GM23338 (cell line): ENCODE data around the gene MARK2. TPM values are rescaled to one million over a fixed set of nuclear protein-coding genes. Genes with fewer than 3 reads are reported as not detected.

Experiments used
- ATAC-seq: fragments of 200-7000 bp; cut with Tn5 transposase; 3 replicates; pipeline ENCODE4 v1.9.1; 2020
- DNase-seq: peaks from one replicate; pipeline ENCODE4 v3.0.0-alpha.2; 2015; ENCODE audit warnings: low spot score
- H2AFZ ChIP-seq: fragments of 200-600 bp; sonication (generic); 2 replicates; pipeline ENCODE4 v1.8.0; 2016; ENCODE audit warnings: antibody characterized with exemption, mild to moderate bottlenecking, moderate library complexity
- H3F3A ChIP-seq: fragments of 200-600 bp; sonication (generic); replicated peaks from 2 replicates; pipeline ENCODE4 v1.8.0; 2017; ENCODE audit warnings: antibody characterized with exemption, mixed run types, low read depth
- H3K27ac ChIP-seq: fragments of 200-600 bp; sonication (generic); 2 replicates; pipeline ENCODE4 v1.6.1; 2016; ENCODE audit warnings: low read depth
- H3K27me3 ChIP-seq: fragments of 200-600 bp; sonication (generic); 2 replicates; pipeline ENCODE4 v1.8.0; 2016; ENCODE audit warnings: mild to moderate bottlenecking, mixed run types, moderate library complexity; ENCODE audit not compliant: insufficient read depth
- H3K36me3 ChIP-seq: fragments of 200-600 bp; sonication (generic); 2 replicates; pipeline ENCODE4 v1.8.0; 2016; ENCODE audit warnings: mild to moderate bottlenecking; ENCODE audit not compliant: insufficient read depth
- H3K4me1 ChIP-seq: fragments of 200-600 bp; sonication (generic); 2 replicates; pipeline ENCODE4 v1.8.0; 2016; ENCODE audit warnings: mild to moderate bottlenecking, moderate library complexity; ENCODE audit not compliant: insufficient read depth
- H3K4me2 ChIP-seq: fragments of 200-600 bp; sonication (generic); 2 replicates; pipeline ENCODE4 v1.7.1; 2017; ENCODE audit warnings: mixed run types
- H3K4me3 ChIP-seq: fragments of 200-600 bp; sonication (generic); 2 replicates; pipeline ENCODE4 v1.6.1; 2016; ENCODE audit warnings: mixed run types
- H3K79me2 ChIP-seq: fragments of 200-600 bp; sonication (generic); replicated peaks from 2 replicates; pipeline ENCODE4 v1.8.0; 2017; ENCODE audit warnings: mild to moderate bottlenecking; ENCODE audit not compliant: insufficient read depth
- H3K9me2 ChIP-seq: fragments of 200-600 bp; sonication (generic); 2 replicates; pipeline ENCODE4 v1.8.0; 2017; ENCODE audit not compliant: insufficient read depth
- H4K20me1 ChIP-seq: fragments of 200-600 bp; sonication (generic); replicated peaks from 2 replicates; pipeline ENCODE4 v1.8.0; 2017; ENCODE audit warnings: mild to moderate bottlenecking; ENCODE audit not compliant: insufficient read depth
- H3K27ac Mint-ChIP-seq: 2 replicates; pipeline ENCODE4 v1.8.0; 2020; ENCODE audit warnings: inconsistent platforms, mild to moderate bottlenecking, moderate library complexity, mixed read lengths
- H3K27me3 Mint-ChIP-seq: 3 replicates; pipeline ENCODE4 v1.8.0; 2022; ENCODE audit warnings: low read depth, mild to moderate bottlenecking, moderate library complexity, mixed read lengths, inconsistent platforms; ENCODE audit not compliant: insufficient read depth, poor library complexity
- H3K36me3 Mint-ChIP-seq: 3 replicates; pipeline ENCODE4 v1.8.0; 2021; ENCODE audit warnings: low read depth, mild to moderate bottlenecking, inconsistent platforms, moderate library complexity, mixed read lengths
- H3K4me1 Mint-ChIP-seq: 3 replicates; pipeline ENCODE4 v1.8.0; 2020; ENCODE audit warnings: mild to moderate bottlenecking, inconsistent platforms, mixed read lengths
- H3K4me3 Mint-ChIP-seq: 3 replicates; pipeline ENCODE4 v1.8.0; 2021; ENCODE audit warnings: moderate library complexity, mild to moderate bottlenecking, inconsistent platforms, mixed read lengths
- H3K9me3 Mint-ChIP-seq: 3 replicates; pipeline ENCODE4 v1.8.0; 2020; ENCODE audit warnings: moderate library complexity, mild to moderate bottlenecking, inconsistent platforms, mixed read lengths
- CREB1 ChIP-seq: fragments of 250-450 bp; sonication (Bioruptor Pico); IDR thresholded peaks from 2 replicates; pipeline ENCODE4 v1.5.0; 2020; ENCODE audit warnings: low read depth, mild to moderate bottlenecking, moderate library complexity
- CTCF ChIP-seq, 2 experiments: fragments of 200-600 bp in 1 of 2; sonication (generic) in 1 of 2; conservative IDR thresholded peaks; 2 replicates each; pipeline versions ENCODE4 v1.5.1 to v1.6.1; 2016 to 2017; ENCODE audit warnings: antibody characterized with exemption in 2 of 2, low read depth in 2 of 2, mild to moderate bottlenecking in 2 of 2, moderate library complexity in 1 of 2
- ETS1 ChIP-seq: IDR thresholded peaks from 2 replicates; pipeline ENCODE4 v1.6.1; 2016; ENCODE audit warnings: antibody characterized with exemption
- EZH2 ChIP-seq: fragments of 200-600 bp; sonication (generic); IDR thresholded peaks from one replicate; pipeline ENCODE4 v1.8.0; 2017; ENCODE audit warnings: antibody characterized with exemption, mild to moderate bottlenecking, low read depth; ENCODE audit not compliant: unreplicated experiment
- EZH2phosphoT487 ChIP-seq: fragments of 200-600 bp; sonication (generic); IDR thresholded peaks from one replicate; pipeline ENCODE4 v1.8.1; 2018; ENCODE audit warnings: antibody characterized with exemption; ENCODE audit not compliant: unreplicated experiment
- JUNB ChIP-seq: IDR thresholded peaks from one replicate; pipeline ENCODE4 v1.6.1; 2016; ENCODE audit warnings: antibody characterized with exemption; ENCODE audit not compliant: unreplicated experiment
- NANOG ChIP-seq: IDR thresholded peaks from 2 replicates; pipeline ENCODE4 v1.6.1; 2016; ENCODE audit warnings: antibody characterized with exemption, borderline replicate concordance
- POLR2AphosphoS5 ChIP-seq: IDR thresholded peaks from 2 replicates; pipeline ENCODE4 v1.6.1; 2016; ENCODE audit warnings: antibody characterized with exemption, low read depth
- REST ChIP-seq: IDR thresholded peaks from one replicate; pipeline ENCODE4 v1.6.1; 2018; ENCODE audit warnings: antibody characterized with exemption; ENCODE audit not compliant: unreplicated experiment
- ZNF114 ChIP-seq: fragments of 250-450 bp; sonication (Bioruptor Pico); IDR thresholded peaks from 2 replicates; pipeline ENCODE4 v1.5.0; 2020; ENCODE audit warnings: mild to moderate bottlenecking, moderate library complexity
- ZNF331 ChIP-seq: fragments of 250-450 bp; sonication (Bioruptor Pico); IDR thresholded peaks from 2 replicates; pipeline ENCODE4 v1.5.0; 2020; ENCODE audit warnings: low read depth, mild to moderate bottlenecking, moderate library complexity
- polyA plus RNA-seq: library from polyadenylated mRNA; unstranded; fragments of >200 nt; fragmentation: Nextera tagmentation; extraction: Ambion mirVana; gene quantifications from 2 replicates; pipeline ENCODE4 v1.2.1, GENCODE V29; 2016
- total RNA-seq: library from RNA; depleted of rRNA; stranded (reverse); fragments of >200 nt; shearing (Covaris generic); gene quantifications from 2 replicates; pipeline ENCODE4 v1.2.3, GENCODE V29; 2014

MARK2 gene
- total and polyA plus RNA-seq, 2 experiments from 2014 or later, result 18.7 to 42.6 TPM

GRCh38 chr11:63931045-63931444 lies 92.1 kb downstream of the MARK2 start:
- Histone ChIP-seq H3K4me3 (no peak overlapping the region), H4K20me1 (no peaks in the 10 kb centered on the region), H3K79me2 (no peaks in the 10 kb centered on the region), H3K9me2 (no peaks in the 10 kb centered on the region), H3K36me3 (no peaks in the 10 kb centered on the region), H3K4me1 (no peaks in the 10 kb centered on the region), H3K27me3 (peaks cover 29% of the 10 kb centered on the region), H2AFZ (no peak overlapping the region), H3F3A (0 out of 2 replicates have a peak, but pooled peaks cover 3% of the 10 kb centered on the region), H3K4me2 (no peak overlapping the region), H3K27ac (no peak overlapping the region)
- no peak overlapping the region for H3K27ac Mint-ChIP-seq
- no peaks in the 10 kb centered on the region for H3K36me3 Mint-ChIP-seq
- H3K27me3 Mint-ChIP-seq, result peaks cover 15% of the 10 kb centered on the region
- H3K4me1 Mint-ChIP-seq, result peaks cover 7% of the 10 kb centered on the region; the same call in 2 of the 3 replicates
- TF ChIP-seq CREB1 (CRISPR knock-in tag), result no peak
- H3K9me3 Mint-ChIP-seq, result no peaks in the 10 kb centered on the region
- DNase-seq (no peak), ATAC-seq (no peak)
- no peak overlapping the region for H3K4me3 Mint-ChIP-seq

GRCh38 chr11:63931876-63932275 lies 93.0 kb downstream of the MARK2 start:
- Histone ChIP-seq H3K4me3 (no peak overlapping the region), H2AFZ (peak overlapping the region; percentile 87), H3K27ac (no peak overlapping the region), H4K20me1 (no peaks in the 10 kb centered on the region), H3F3A (0 out of 2 replicates have a peak, but pooled peaks cover 3% of the 10 kb centered on the region), H3K27me3 (peaks cover 25% of the 10 kb centered on the region), H3K36me3 (no peaks in the 10 kb centered on the region), H3K4me1 (no peaks in the 10 kb centered on the region), H3K4me2 (no peak overlapping the region), H3K79me2 (no peaks in the 10 kb centered on the region), H3K9me2 (no peaks in the 10 kb centered on the region)
- H3K36me3 Mint-ChIP-seq, result no peaks in the 10 kb centered on the region
- TF ChIP-seq POLR2AphosphoS5 (no peak), ZNF331 (no peak), ZNF114 (CRISPR knock-in tag) (no peak)
- no peaks in the 10 kb centered on the region for H3K9me3 Mint-ChIP-seq
- peaks cover 15% of the 10 kb centered on the region for H3K27me3 Mint-ChIP-seq
- no peak for DNase-seq
- peak; percentile 31; the same call in 2 of the 3 replicates for ATAC-seq
- no peak overlapping the region for H3K4me3 Mint-ChIP-seq
- H3K4me1 Mint-ChIP-seq, result peaks cover 7% of the 10 kb centered on the region; the same call in 2 of the 3 replicates
- no peak overlapping the region for H3K27ac Mint-ChIP-seq

- H4K20me1 ChIP-seq, result no peaks in the 10 kb centered on the region
- H3K36me3 ChIP-seq, result no peaks in the 10 kb centered on the region
- ATAC-seq (no peak), DNase-seq (no peak)
- Mint-ChIP-seq H3K9me3 (no peaks in the 10 kb centered on the region), H3K27me3 (peaks cover 8% of the 10 kb centered on the region), H3K36me3 (no peaks in the 10 kb centered on the region), H3K4me3 (no peak overlapping the region), H3K27ac (no peak overlapping the region), H3K4me1 (peaks cover 9% of the 10 kb centered on the region)
- TF ChIP-seq ZNF114 (CRISPR knock-in tag), result no peak
- no peak for TF ChIP-seq ZNF331
- no peak for TF ChIP-seq REST
- no peak for TF ChIP-seq JUNB
- TF ChIP-seq EZH2, result no peak
- no peak for TF ChIP-seq ETS1
- no peak for TF ChIP-seq CTCF (conservative IDR thresholded peaks at IDR 0.05; ENCODE audit: low read depth in 2 of 2)
- TF ChIP-seq POLR2AphosphoS5, result no peak
- no peak for TF ChIP-seq EZH2phosphoT487
- no peak for TF ChIP-seq NANOG
- H3K4me3 ChIP-seq, result no peak overlapping the region
- no peak overlapping the region for H2AFZ ChIP-seq
- H3F3A ChIP-seq, result peaks cover 10% of the 10 kb centered on the region
- H3K27ac ChIP-seq, result no peak overlapping the region
- no peak overlapping the region for H3K4me2 ChIP-seq
- no peaks in the 10 kb centered on the region for H3K79me2 ChIP-seq
- no peaks in the 10 kb centered on the region for H3K9me2 ChIP-seq
- peaks cover 8% of the 10 kb centered on the region for H3K4me1 ChIP-seq
- H3K27me3 ChIP-seq, result peaks cover 12% of the 10 kb centered on the region
These were observed 94.5 kb downstream of the MARK2 start for GRCh38 chr11:63933459-63933858.
